ENCODE results near the gene E4F1.
A peak's percentile ranks its signal among the peaks of the same experiment; 100 is the strongest.

Gene E4F1

DNA sequence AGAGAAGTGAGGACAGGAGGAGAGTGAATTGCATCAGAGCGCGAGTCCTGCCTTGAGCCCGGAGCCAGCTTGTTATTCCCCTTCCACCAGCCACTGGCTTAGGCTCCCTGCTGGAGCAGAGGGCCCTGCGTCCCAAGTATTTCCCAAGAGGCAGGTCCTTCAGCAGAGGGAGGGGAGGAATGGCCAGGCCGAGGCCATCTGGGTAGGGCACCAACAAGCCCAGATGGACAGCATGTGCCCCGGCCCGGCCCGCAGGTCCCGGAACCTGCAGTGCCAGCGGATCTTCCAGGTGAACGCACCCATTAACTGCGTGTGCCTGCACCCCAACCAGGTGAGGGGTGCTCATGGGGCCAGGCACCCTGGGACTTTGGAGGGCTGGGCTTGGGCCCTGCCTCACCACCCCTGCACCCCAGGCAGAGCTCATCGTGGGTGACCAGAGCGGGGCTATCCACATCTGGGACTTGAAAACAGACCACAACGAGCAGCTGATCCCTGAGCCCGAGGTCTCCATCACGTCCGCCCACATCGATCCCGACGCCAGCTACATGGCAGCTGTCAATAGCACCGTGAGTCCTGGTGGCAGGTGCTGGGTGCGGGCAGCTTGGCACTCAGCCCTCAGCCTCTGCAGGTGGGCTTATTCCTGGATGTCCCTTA is 16.5 kb upstream of the E4F1 start:
- no peak for DNase-seq

DNA sequence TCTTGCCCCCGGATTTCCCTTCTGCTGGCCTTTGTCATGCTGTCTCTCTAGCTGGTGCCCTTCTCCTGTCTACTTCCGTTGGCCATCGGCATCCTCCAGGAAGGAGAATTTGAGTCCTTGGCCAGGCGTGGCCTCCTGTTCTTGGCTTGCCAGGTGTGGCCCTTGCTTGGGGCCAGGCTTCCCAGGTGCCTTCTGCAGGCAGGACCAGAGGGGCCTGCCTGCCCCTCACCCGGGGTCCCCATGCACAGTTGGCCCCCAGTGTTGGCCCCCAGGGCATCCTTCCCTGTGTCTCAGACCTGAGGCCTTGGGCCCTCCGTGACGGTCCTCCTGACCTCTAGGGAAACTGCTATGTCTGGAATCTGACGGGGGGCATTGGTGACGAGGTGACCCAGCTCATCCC is 15.5 kb upstream of the E4F1 start:
- DNase-seq: no peak

- no peak for DNase-seq
Measured at GRCh38 chr16:2208308-2208707, 15.1 kb upstream of the E4F1 start.

- no peak for DNase-seq
Measured at GRCh38 chr16:2208772-2209171, 14.6 kb upstream of the E4F1 start.

DNA sequence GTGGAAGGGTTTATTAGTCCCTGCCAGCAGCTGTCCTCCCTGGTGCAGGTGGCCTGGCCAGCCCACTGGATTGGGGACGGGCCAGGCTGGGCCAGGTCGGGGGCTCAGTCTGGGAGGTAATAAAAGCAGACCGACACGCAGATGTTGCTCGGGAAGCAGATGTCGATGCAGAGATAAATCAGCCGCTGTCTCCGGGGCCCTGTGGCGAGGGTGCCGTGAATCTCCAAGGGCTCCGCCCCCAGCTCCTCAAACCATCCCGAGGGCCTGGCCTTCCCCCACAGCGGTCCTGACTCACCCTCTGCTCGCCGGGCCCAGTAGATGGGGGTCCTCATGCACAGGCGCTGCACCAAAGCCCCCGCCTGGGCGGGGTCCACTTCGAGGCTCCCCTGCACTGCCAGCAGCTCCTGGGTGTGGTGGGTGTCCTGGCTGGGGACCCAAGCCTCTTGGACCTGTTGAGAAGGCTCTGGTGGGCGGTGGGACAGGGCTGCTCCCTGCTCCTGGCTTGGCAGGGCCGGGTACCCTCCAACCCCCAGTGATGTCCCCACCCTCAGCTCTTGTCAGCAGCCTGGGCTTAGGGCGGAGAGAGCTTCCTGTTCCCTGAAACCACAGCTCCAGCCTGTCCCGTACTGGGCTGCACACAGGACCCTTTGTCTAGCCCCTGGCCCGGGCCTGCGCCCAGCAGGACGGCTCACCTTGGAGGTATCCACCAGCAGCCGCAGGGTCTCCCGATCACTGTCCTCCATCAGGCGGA is 14.0 kb upstream of the E4F1 start:
- DNase-seq: no peak

GRCh38 chr16:2210009-2210332 is 13.4 kb upstream of the E4F1 start:
- DNase-seq: no peak

DNA sequence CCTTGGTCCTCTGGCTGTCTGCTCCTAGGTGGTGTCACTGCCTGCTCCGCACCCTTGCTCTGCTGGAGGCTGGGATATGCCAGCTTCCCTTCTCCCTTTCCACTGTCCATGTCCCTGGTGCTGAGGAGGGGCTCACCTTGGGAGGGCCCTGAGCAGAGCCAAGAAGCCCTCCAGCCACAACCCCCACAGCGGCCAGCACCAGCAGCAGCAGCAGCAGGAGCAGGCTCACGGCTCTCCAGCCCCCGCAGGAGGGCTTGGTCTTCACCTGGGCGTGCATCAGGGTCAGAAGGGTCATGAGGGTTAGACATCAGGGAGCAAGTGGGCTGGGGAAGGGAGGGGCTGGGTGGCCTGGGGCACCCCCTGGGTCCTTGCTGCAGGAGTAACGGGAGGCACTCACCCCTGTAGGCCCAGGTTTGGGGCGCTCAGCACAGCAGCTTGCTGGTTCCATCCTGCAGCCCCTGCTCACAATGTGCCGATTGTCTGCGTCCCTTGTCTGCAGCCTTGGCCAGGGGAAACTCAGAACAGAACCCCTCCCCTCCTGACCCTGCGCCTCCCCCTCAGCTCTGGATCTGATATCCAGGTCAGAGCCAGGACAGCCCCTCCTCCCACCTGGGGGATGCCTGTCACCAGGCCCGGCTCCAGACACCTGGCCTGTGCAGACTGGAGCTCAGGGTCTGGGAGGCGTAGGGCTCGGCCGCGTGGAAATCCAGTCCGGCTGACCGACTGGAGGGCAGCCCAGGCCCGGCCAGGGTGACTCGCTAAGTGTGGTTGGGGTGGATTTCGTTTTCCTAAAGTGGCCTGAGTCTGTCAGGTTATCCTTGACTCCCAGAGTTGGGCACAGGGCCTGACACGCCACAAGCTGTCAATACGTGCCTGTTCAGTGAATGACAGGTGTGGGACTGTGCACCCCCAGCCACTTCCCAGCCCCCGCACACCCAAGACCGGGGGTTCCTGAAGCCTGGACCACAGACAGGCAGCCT is 12.7 kb upstream of the E4F1 start, which contains the start of gene BRICD5:
Gene BRICD5 (minus strand): TSS at position 478 of the 980 bp plus-strand sequence. CDS start 30 bp downstream, at position 448.
- no peak for DNase-seq

DNA sequence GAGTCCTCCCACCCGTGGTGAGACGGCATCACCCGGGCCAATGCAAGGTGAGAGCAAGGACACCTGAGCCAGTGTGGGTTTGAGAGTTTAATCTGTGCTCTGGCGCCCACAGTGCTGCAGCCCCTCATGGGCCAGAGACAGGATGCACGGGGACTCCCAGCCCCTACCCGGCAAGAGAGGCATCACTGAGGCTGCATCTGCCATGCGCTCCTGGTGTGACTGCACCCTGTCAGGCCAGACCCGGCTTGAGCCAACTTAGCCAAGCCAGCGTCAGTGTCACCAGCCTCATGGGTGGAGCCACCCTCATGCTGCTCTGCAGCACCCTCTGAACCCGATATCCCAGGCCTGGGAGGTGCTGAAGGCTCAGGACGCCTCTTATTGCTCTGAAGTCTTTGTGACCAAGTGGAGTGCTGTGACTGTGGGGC is 11.5 kb upstream of the E4F1 start:
- DNase-seq: no peak

DNA sequence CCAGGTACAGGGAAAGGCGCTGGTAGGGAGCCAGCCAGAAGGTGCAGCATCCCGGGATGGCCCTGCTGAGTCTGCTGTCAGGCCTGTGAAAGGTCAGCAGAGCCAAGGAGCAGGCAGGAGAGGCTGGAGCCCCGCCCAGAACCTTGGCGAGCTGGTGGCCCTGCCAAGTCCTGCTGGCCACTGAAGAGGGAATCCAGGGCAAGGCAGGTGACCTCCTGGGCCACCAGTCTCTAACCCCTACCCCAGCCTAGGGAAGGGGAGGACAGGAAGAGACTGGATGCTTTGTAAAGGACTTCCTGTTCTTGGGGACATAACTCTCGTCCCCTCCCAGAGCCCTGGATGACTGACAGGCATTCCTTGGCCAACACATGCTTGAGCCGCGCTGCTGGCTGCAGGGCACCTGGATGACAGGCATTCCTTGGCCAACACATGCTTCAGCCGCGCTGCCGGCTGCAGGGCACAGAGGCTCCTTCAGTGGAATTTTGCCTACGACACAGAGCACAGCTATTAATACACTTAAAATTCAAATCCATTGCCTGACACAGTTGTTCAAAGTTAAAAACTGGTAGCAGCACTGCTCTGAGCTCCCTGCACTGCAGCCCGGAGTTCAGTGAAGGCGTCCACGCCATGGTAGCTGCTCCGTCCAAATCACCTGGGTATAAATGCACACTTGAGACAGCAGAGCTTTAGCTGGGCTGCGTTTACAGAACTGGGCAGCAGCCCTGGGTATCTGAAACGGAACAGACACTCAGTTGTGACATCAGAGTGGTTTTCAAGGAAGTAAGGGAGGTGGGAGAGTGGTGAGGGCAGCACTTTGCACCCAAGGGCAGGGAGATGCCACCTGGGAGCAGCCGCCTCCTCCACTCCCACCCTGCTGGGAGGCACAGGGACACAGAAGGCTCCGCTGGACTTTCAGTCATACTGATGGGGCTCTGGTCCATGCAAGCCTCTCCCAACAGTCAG is 10.7 kb upstream of the E4F1 start:
- no peak for DNase-seq

DNA sequence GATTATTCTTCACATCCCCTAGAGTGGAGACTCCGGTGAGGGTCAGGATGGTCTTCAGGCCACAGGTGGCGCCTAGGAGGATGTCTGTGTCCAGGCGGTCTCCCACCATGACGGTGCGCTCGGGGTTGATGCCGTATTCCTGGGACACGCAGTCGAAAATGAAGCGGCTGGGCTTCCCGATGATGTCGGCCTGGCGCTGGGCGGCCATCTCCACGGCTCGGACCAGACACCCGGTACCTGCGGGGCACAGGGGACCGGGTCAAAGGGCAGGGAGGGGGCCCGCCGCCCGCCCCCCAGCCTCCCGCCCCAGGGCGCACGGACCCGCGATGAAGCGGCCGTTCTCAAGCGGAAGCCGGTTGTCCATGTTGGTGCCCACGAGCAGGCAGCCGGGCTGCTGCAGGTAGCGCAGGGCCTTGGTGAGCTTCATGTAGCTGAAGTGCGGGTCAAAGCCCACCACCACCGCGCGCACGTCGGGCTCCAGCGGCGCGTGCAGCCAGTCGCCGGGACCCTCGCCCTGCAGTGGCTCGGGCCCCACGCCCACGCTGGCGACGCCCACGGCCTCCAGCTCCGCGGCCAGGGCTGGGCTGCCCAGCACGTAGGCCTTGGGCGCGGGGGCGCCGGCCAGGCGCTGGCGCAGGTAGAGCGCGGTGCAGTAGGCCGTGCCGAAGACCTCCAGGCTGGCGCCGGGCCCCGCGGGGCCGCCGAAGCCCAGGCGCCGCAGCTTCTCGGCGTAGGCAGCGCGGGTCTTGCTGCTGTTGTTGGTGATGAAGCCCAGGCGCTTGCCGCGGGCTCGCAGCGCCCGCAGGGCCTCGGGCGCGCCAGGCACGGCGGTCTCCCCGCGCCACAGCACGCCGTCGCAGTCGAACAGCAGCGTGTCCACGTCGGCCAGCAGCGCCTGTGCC is 9.3 kb upstream of the E4F1 start:
- DNase-seq: no peak

DNA sequence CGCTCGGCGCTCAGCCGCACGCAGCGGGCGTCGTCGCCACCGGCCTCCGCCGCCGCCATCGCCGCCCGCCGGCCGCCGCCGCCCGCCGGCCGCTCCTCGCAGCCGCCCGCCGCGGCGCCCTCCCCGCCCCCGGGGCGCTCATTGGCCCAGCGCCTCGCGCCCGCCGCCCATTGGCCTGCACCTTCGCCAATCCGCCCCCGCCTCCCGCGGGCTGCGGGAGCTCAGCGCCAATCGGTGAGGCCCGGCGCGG is 8.7 kb upstream of the E4F1 start, which contains the start of gene PGP:
Gene PGP (minus strand): TSS at position 122 of the 250 bp plus-strand sequence. CDS start 63 bp downstream, at position 59.
- no peak for DNase-seq

GRCh38 chr16:2216330-2216729 is 7.1 kb upstream of the E4F1 start:
- DNase-seq: no peak

DNA sequence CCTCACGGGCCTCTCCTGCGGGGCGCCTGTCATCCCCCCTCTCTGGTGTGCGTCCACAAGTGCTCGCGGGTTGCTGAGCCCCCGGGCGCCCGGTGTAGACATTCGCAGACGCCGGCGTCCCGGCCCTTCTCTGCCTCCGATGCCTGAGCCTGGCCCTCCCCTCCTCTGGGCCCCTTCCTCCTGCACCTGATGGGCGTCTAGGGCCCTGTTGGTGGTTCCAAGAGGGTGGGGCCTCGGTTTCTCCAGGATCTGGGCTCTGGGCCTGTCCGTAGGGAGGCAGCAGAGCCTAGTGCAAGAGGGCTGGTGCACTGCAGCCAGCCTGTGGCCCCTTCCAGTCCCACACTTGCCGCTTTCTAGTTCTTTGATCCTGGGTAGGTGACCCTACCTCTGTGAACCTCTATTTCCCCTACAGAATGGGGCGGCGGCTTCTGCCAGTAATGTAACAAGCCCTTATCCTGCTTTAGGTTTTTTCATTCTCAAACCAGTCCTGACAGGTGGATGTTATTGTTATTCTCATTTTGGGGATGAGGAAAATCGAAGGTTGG is 623 bp downstream of the E4F1 start:
- DNase-seq: peak; percentile 21

DNA sequence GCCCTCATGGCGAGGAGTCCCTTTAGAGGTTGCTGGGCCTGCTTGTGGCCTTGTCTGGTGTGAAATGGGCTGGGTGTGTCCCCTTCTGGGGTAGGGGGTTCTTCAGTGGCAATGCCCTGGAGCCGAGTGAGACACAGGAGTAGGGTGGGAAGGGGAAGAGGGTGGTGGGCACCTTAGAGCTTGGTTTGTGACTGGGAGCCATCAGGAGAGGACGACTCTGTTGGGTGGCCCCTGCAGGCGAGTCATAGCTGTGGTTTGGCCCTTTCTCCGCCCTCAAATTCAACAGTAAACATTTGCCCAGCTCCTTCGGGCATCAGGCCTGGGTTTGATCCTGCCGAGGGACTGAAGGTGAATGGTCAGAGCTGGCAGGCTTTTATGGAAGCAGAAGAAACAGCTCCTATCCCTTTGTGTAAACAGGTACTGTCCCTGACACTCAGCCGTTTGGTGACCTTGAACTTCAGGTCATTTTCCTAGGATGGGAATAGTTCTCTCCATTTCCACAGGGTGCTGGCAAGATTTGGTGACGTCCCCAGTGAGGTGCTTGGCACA is 2.9 kb downstream of the E4F1 start:
- no peak for DNase-seq

GRCh38 chr16:2226918-2227317 is 3.5 kb downstream of the E4F1 start:
- DNase-seq: no peak

DNA sequence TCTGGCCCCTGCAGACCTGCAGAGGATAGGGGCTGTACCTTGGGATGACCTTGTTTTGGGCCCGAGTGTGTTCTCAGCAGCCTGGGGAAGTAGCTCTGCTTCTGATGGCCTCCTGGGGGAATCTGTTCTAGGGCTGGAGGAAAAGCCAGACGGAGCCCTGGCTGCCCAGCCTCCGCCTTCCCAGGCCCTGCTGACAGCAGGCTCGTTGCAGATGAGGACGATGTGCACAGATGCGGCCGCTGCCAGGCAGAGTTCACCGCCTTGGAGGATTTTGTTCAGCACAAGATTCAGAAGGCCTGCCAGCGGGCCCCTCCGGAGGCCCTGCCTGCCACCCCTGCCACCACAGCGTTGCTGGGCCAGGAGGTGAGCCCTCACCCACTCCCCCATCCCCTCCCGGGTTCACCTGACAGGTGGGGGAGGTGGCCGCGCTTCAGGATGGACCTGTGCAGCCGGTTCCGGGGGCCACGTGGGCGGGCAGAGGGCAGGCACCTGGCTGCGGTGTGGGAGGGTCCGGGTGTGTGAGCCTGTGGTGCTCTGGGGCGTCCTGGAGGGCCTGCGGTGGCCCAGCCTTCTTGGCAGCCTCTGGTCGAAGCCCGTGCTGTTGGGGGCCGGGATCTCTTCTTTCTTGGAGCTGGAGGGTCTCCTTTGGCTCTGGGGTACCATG is 4.9 kb downstream of the E4F1 start:
- DNase-seq: no peak

DNA sequence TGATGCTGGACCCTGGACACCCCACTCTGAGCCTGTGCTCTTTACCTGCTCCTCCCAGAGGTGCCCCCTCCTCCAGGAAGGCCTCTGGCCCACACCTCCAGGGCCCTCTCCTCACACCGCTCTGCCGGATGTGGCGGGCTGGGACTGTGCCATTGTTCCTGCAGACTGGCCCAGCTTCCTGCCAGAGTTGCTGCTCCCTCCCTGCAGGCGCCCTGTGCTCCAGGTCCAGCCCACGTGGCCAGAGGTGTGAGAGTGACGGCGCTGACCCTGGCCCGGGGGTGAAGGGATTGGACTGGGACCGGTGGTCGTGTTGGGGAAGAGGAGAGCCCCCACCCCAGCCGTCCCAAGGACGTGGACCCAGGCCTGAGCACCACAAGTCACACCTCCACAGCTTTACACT is 5.7 kb downstream of the E4F1 start:
- DNase-seq: no peak

GRCh38 chr16:2229632-2230250 is 6.3 kb downstream of the E4F1 start:
- no peak for DNase-seq

- DNase-seq: no peak
Measured at GRCh38 chr16:2230376-2230775, 7.0 kb downstream of the E4F1 start.
